HK-2 (cell line): ENCODE data around the gene OR4B1.

Experiments
- DNase-seq: peaks from one replicate; pipeline ENCODE4 v3.0.0-alpha.2; 2018; ENCODE audit not compliant: unreplicated experiment

Gene OR4B1

DNA sequence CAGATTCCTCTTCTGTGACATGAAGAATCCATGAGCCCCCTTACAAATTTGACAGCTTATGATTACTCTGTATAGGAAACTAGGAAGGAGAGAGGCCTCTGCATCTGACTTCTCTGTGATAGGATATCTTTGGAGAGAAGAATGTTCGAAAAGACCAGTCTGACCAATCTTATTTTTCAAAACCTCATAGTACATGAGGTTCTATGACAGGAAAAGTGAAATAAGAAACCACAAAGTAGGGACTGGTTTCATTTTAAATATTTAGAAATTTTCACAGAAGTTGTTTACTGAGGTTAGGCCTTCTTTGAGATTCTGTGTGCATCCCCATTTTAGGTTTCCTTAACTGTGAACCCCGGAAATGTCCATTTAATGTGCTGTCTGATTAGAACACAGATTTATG is 45.0 kb downstream of the OR4B1 start:
- DNase-seq, result no peak

- DNase-seq, result no peak
These were observed 46.9 kb downstream of the OR4B1 start, which contains the start of gene OR4X1 for GRCh38 chr11:48263423-48263911. Gene OR4X1, plus strand, starts transcription at chr11:48263861. Its CDS starts 0 bp downstream, at chr11:48263861.
